ENCODE measurements around the gene RNFT1.

RNFT1 gene

DNA sequence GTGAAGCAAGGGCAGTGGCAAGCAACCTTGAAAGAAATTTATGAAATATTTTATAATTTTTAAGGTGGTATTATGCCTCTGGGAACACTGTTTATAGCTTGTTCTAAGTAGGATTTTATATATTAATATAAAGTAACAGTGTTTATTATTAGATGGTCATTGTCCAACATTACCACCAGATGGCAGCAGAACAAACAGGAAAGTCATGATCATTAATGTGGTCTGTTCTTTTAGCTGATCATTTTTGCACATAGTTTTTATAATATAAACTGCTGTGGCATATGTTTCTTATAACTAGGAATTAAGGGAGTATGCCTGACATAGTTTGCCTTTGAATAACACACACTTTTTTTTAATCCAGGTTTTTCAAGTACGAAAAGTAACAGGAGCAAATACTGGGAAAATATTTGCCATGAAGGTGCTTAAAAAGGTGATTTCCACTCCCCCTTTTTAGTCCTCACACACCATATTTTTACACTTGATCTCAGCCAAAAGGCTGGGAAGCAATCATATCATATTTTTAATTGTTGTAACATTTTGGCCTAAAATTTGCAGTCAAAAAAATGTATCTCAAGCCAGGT is 50.2 kb downstream of the RNFT1 start:
- Histone ChIP-seq H3K27me3 (ENCODE audit: control insufficient read depth, insufficient read depth, low read length) (no peaks in the 10 kb centered on the region), H3K36me3 (ENCODE audit: control insufficient read depth, insufficient read depth, low read length) (peaks cover 9% of the 10 kb centered on the region), H3K4me1 (ENCODE audit: control insufficient read depth, insufficient read depth, low read length) (no peaks in the 10 kb centered on the region), H3K9ac (ENCODE audit: low read length) (no peak overlapping the region), H3K27ac (ENCODE audit: low read depth, low read length) (no peak overlapping the region), H3K4me3 (ENCODE audit: low read length) (no peak overlapping the region)

GRCh38 chr17:59907467-59907866 is 57.1 kb downstream of the RNFT1 start:
- Histone ChIP-seq H3K9ac (ENCODE audit: low read length) (no peak overlapping the region), H3K4me3 (ENCODE audit: low read length) (no peak overlapping the region), H3K36me3 (ENCODE audit: control insufficient read depth, insufficient read depth, low read length) (no peaks in the 10 kb centered on the region)

GRCh38 chr17:59903455-59903854 is 61.1 kb downstream of the RNFT1 start:
- no peaks in the 10 kb centered on the region for H3K36me3 ChIP-seq (ENCODE audit: control insufficient read depth, insufficient read depth, low read length)
- H3K27ac ChIP-seq (ENCODE audit: low read depth, low read length): no peak overlapping the region
- H3K4me1 ChIP-seq (ENCODE audit: control insufficient read depth, insufficient read depth, low read length): no peaks in the 10 kb centered on the region
- no peaks in the 10 kb centered on the region for H3K27me3 ChIP-seq (ENCODE audit: control insufficient read depth, insufficient read depth, low read length)
- H3K9ac ChIP-seq (ENCODE audit: low read length): no peak overlapping the region
- no peak overlapping the region for H3K4me3 ChIP-seq (ENCODE audit: low read length)

More at GRCh38 chr17:59907467-59907866, 57.1 kb downstream of the RNFT1 start:
- H3K27me3 ChIP-seq (ENCODE audit: control insufficient read depth, insufficient read depth, low read length): no peaks in the 10 kb centered on the region
- H3K27ac ChIP-seq (ENCODE audit: low read depth, low read length): no peak overlapping the region
- no peaks in the 10 kb centered on the region for H3K4me1 ChIP-seq (ENCODE audit: control insufficient read depth, insufficient read depth, low read length)

All from rectal smooth muscle tissue (tissue), 1 donor.